Activated gamma-delta T cell (primary cell): Measurements from ENCODE around the gene SPAG16.
"Not testable (repeated sequence)": the region's sequence is repeated elsewhere in the genome, so short reads cannot be mapped to it uniquely, and the experiment has no call there.

Source experiments
- DNase-seq: peaks from one replicate; lab custom pipeline; 2025; lab: John Stamatoyannopoulos, UW

Gene SPAG16

GRCh38 chr2:213696442-213696841, 412.2 kb downstream of the SPAG16 start:
- no peak for DNase-seq

GRCh38 chr2:213701365-213701764, 417.1 kb downstream of the SPAG16 start:
- not testable (repeated sequence) for DNase-seq

- no peak for DNase-seq
These were observed 419.3 kb downstream of the SPAG16 start for GRCh38 chr2:213703406-213704098.

- no peak for DNase-seq
These were observed 425.9 kb downstream of the SPAG16 start for GRCh38 chr2:213710164-213710563.

- DNase-seq = not testable (repeated sequence)
These were observed 434.1 kb downstream of the SPAG16 start for GRCh38 chr2:213718411-213718810.

GRCh38 chr2:213722565-213722964, 438.3 kb downstream of the SPAG16 start:
- no peak for DNase-seq

- DNase-seq = no peak
These were observed 438.8 kb downstream of the SPAG16 start for GRCh38 chr2:213723041-213723560.

- DNase-seq = no peak
These were observed 439.4 kb downstream of the SPAG16 start for GRCh38 chr2:213723707-213724106.

GRCh38 chr2:213726101-213726500, 441.8 kb downstream of the SPAG16 start:
- DNase-seq = no peak

GRCh38 chr2:213733893-213734292, 449.6 kb downstream of the SPAG16 start:
- DNase-seq = no peak

GRCh38 chr2:213740453-213740852, 456.2 kb downstream of the SPAG16 start:
- no peak for DNase-seq

- no peak for DNase-seq
These were observed 467.2 kb downstream of the SPAG16 start for GRCh38 chr2:213751446-213751845.

- DNase-seq = no peak
These were observed 468.3 kb downstream of the SPAG16 start for GRCh38 chr2:213752575-213752974.

- no peak for DNase-seq
These were observed 473.3 kb downstream of the SPAG16 start for GRCh38 chr2:213757525-213757924.

- DNase-seq = no peak
These were observed 479.1 kb downstream of the SPAG16 start for GRCh38 chr2:213763354-213763753.

GRCh38 chr2:213763963-213764362, 479.7 kb downstream of the SPAG16 start:
- no peak for DNase-seq

- no peak for DNase-seq
These were observed 480.6 kb downstream of the SPAG16 start for GRCh38 chr2:213764849-213765248.

- DNase-seq = no peak
These were observed 481.8 kb downstream of the SPAG16 start for GRCh38 chr2:213766062-213766461.

GRCh38 chr2:213766465-213766901, 482.2 kb downstream of the SPAG16 start:
- no peak for DNase-seq

- no peak for DNase-seq
These were observed 503.6 kb downstream of the SPAG16 start for GRCh38 chr2:213787869-213788268.

GRCh38 chr2:213789940-213790339, 505.7 kb downstream of the SPAG16 start:
- DNase-seq = no peak

- DNase-seq = no peak
These were observed 507.8 kb downstream of the SPAG16 start for GRCh38 chr2:213792045-213792444.

GRCh38 chr2:213806125-213806726, 522.0 kb downstream of the SPAG16 start:
- DNase-seq = no peak
